Type B pancreatic cell (in vitro differentiated cells): Measurements from ENCODE around the gene PRKD1. TPM values are rescaled to one million over a fixed set of nuclear protein-coding genes. Genes with fewer than 3 reads are reported as not detected.

Source experiments
- DNase-seq: peaks from one replicate; pipeline ENCODE4 v3.0.0; 2021; ENCODE audit warnings: mixed read lengths; ENCODE audit not compliant: unreplicated experiment; ENCODE audit errors: extremely low spot score
- H3K27ac Mint-ChIP-seq: 2 replicates; pipeline ENCODE4 v1.8.0; 2021; ENCODE audit warnings: mild to moderate bottlenecking, mixed read lengths
- H3K27me3 Mint-ChIP-seq: 2 replicates; pipeline ENCODE4 v1.8.0; 2021; ENCODE audit warnings: mixed read lengths
- H3K36me3 Mint-ChIP-seq: 2 replicates; pipeline ENCODE4 v1.8.0; 2021; ENCODE audit warnings: mixed read lengths
- H3K4me1 Mint-ChIP-seq: one replicate; pipeline ENCODE4 v1.8.0; 2021; ENCODE audit warnings: mixed read lengths; ENCODE audit not compliant: unreplicated experiment
- H3K4me3 Mint-ChIP-seq: 2 replicates; pipeline ENCODE4 v1.8.0; 2021; ENCODE audit warnings: mild to moderate bottlenecking, mixed read lengths
- H3K9me3 Mint-ChIP-seq: 2 replicates; pipeline ENCODE4 v1.8.0; 2021; ENCODE audit warnings: mixed read lengths
- total RNA-seq: library from RNA; stranded (reverse); gene quantifications from 2 replicates; pipeline ENCODE4 v1.2.1, GENCODE V29; 2021; ENCODE audit warnings: low replicate concordance
- TF ChIP-seq, protein P1 (sequence below): fragments of 200-600 bp; sonication (generic); conservative IDR thresholded peaks from 2 replicates; pipeline ENCODE4 v1.5.0; 2021; ENCODE audit warnings: antibody characterized with exemption, mild to moderate bottlenecking

Gene PRKD1
- total RNA-seq, 1 donor from 2014 or later = 16.3 TPM

DNA sequence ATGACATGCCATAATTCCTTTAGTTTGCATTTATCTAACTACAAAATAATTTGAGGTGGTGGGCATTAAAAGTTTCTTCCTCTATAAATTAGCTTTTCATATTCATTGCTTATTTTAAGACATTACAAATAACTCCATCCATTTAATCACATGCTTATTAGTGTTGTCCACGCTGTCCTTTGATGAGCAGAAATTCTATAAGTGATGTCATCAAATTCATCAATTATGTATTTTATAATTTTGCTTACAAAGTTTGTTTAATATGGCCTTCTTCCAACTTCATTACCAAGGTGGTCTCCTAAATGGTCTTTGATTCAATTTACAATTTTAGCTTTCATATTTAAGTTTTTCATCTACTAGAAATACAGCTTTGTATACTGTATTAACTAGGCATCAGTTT lies 173.5 kb downstream of the PRKD1 start:
- Mint-ChIP-seq H3K4me1 (peaks cover 18% of the 10 kb centered on the region), H3K9me3 (no peaks in the 10 kb centered on the region), H3K27me3 (no peaks in the 10 kb centered on the region), H3K36me3 (no peaks in the 10 kb centered on the region), H3K27ac (no peak overlapping the region), H3K4me3 (no peak overlapping the region)
- no peak for DNase-seq
- TF ChIP-seq, protein P1, sequence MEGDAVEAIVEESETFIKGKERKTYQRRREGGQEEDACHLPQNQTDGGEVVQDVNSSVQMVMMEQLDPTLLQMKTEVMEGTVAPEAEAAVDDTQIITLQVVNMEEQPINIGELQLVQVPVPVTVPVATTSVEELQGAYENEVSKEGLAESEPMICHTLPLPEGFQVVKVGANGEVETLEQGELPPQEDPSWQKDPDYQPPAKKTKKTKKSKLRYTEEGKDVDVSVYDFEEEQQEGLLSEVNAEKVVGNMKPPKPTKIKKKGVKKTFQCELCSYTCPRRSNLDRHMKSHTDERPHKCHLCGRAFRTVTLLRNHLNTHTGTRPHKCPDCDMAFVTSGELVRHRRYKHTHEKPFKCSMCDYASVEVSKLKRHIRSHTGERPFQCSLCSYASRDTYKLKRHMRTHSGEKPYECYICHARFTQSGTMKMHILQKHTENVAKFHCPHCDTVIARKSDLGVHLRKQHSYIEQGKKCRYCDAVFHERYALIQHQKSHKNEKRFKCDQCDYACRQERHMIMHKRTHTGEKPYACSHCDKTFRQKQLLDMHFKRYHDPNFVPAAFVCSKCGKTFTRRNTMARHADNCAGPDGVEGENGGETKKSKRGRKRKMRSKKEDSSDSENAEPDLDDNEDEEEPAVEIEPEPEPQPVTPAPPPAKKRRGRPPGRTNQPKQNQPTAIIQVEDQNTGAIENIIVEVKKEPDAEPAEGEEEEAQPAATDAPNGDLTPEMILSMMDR = no peak

DNA sequence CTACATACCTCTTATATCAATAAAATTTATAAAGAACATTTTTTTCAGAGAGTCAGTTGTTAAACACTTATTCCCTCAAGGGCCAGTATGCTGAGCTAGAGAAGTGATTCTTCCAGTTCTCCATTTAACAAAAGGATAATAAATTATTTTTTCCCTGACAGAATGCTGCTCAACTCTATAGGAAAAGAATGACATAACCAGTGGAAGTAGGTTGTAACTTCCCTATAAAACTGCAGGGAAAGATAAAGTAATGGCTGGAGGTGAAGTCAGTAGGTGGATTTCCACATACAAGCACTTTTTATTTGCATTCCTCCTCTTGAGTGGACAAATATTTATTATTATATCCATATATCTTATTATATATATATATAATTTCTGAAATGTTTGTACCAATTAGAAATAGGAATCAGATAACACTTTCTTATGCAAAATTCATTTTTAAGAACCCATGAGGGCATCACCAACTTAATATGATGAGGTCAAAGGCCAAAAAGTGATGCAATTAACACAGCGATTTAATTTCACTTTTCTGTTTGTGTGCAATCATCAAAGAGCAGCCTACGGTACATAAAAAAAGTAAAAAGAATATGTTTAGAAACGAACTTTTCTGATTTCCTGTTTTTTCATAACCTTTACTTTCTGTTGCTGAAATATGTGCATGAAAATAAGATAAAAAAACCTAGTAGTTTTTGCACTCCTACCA lies 175.3 kb downstream of the PRKD1 start:
- TF ChIP-seq, protein P1 = no peak
- Mint-ChIP-seq H3K36me3 (no peaks in the 10 kb centered on the region), H3K4me1 (peaks cover 11% of the 10 kb centered on the region), H3K27me3 (no peaks in the 10 kb centered on the region), H3K4me3 (no peak overlapping the region), H3K9me3 (no peaks in the 10 kb centered on the region), H3K27ac (no peak overlapping the region)
- DNase-seq = no peak

DNA sequence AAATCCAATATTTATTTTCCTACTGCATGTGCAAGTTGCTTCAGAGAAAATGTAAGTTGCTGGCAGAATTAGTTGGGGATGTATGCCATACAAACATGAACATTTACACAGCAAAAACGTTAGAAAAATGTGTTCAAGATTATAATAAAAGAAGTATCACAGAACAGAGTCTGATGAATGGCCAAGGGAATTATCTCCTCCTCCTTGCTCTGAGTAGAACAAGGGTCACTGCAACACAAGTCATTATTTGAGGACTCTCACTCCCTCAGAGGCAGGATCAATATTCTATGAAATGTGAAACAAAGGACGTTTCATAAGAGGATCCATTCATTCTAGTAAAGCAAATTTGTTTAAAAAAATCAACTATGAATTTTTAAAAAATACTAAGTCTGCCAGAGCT lies 177.8 kb downstream of the PRKD1 start:
- TF ChIP-seq, protein P1 = no peak
- peaks cover 4% of the 10 kb centered on the region for H3K4me1 Mint-ChIP-seq
- no peaks in the 10 kb centered on the region for H3K27me3 Mint-ChIP-seq
- H3K27ac Mint-ChIP-seq = no peak overlapping the region
- no peak for DNase-seq
- H3K36me3 Mint-ChIP-seq = no peaks in the 10 kb centered on the region
- no peak overlapping the region for H3K4me3 Mint-ChIP-seq
- no peaks in the 10 kb centered on the region for H3K9me3 Mint-ChIP-seq

DNA sequence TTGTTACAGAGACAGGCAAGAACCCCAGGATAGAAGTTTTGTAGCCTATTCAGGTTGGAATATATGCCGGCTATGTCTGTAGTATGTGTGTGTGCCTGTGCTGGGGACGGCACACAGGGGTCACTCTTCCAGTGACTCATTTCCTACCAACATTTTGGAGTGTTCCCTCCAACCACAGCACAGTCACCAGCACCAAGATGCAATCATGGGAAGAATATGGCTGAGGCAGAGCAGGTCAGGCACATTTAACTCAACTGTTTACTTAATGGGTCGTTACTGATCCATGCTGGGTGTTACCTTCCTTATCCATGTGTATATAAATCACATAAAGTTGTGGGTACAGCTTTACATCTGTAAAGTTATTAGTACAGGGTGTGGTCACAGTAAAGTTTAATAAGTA lies 178.3 kb downstream of the PRKD1 start:
- Mint-ChIP-seq H3K27me3 (no peaks in the 10 kb centered on the region), H3K4me3 (no peak overlapping the region), H3K36me3 (no peaks in the 10 kb centered on the region), H3K27ac (no peak overlapping the region), H3K4me1 (peaks cover 4% of the 10 kb centered on the region), H3K9me3 (no peaks in the 10 kb centered on the region)
- DNase-seq = no peak
- TF ChIP-seq, protein P1 = no peak

DNA sequence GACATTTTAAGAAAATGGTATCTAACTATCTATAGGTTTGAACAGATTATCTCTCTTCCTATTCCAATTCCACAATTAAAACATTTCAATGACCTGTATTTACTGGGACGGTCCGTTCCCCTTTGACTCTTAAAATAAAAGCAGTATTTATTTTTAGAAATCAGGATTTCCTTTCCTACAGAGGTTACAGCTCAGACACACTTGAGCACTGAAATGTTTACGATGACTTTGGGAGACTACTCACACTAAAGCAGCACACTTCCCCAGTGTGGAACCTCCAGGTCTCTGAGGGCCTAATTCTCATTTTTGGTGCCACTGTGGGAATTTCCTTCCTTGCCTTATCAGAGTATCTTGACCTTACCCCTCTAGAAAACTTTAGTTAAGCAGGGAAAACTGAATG lies 181.8 kb downstream of the PRKD1 start:
- TF ChIP-seq, protein P1 = no peak
- Mint-ChIP-seq H3K9me3 (no peaks in the 10 kb centered on the region), H3K4me1 (peaks cover 4% of the 10 kb centered on the region), H3K4me3 (no peak overlapping the region), H3K27me3 (no peaks in the 10 kb centered on the region), H3K27ac (no peak overlapping the region), H3K36me3 (no peaks in the 10 kb centered on the region)
- DNase-seq = no peak
